Measurements from ENCODE around the gene ATF2.

DNA sequence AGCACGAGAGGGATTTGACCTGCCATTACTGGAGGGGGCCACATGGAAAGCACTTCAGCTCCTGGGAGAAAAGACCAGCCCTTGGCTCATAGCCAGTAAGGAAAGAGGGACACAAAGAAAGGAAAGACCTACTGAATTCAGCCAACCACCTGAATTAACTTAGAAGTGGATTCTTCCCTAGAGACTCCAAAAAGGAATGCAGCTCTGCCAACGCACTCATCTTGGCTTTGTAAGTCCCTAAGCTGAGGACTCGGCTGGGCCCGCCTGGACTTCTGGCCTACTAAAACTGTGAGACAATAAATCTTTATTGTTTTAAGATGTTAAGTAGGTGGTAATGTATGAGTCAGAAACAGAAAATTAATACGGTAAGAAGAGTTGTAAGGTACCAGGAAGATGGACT is 11.5 kb downstream of the ATF2 start:
- TF ChIP-seq PPARG (CRISPR knock-in tag; conservative IDR thresholded peaks at IDR 0.05) (no peak), ZNF180 (CRISPR knock-in tag; IDR thresholded peaks at IDR 0.05; ENCODE audit: borderline replicate concordance, low read depth) (no peak)

All from HepG2 (cell line).